GM15510 (cell line): ENCODE data around the gene MYO10.

Source experiments
- POLR2A ChIP-seq: IDR thresholded peaks from 3 replicates; pipeline ENCODE4 v1.6.1; 2011; ENCODE audit warnings: borderline replicate concordance; ENCODE audit not compliant: insufficient read length; ENCODE audit errors: extremely low read depth

Gene MYO10

GRCh38 chr5:16931334-16932110 lies 4.6 kb downstream of the MYO10 start:
- TF ChIP-seq POLR2A, result no peak

GRCh38 chr5:16930496-16930895 lies 5.6 kb downstream of the MYO10 start:
- TF ChIP-seq POLR2A, result no peak

DNA sequence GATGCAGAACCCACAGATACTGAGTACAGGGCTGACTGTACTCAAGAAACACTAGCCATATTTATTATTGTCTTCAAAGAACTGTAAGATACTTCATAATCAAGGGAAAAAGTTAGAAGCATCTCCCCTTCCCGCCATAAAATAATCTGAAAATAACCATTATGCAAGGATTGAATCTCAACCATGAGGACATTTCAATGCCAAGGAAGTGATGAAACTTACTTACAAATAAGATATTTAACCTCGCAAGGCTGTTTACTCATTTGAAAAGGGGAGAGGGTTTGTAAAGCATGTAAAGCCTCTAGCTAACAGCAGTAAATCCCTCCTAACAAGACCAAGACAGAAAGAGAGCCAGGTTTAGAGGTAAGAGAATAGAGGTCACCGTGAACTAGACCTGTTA lies 6.3 kb downstream of the MYO10 start:
- TF ChIP-seq POLR2A, result no peak

- no peak for TF ChIP-seq POLR2A
These were observed 6.7 kb downstream of the MYO10 start for GRCh38 chr5:16929347-16929746.

- no peak for TF ChIP-seq POLR2A
These were observed 8.5 kb downstream of the MYO10 start for GRCh38 chr5:16927613-16928012.

DNA sequence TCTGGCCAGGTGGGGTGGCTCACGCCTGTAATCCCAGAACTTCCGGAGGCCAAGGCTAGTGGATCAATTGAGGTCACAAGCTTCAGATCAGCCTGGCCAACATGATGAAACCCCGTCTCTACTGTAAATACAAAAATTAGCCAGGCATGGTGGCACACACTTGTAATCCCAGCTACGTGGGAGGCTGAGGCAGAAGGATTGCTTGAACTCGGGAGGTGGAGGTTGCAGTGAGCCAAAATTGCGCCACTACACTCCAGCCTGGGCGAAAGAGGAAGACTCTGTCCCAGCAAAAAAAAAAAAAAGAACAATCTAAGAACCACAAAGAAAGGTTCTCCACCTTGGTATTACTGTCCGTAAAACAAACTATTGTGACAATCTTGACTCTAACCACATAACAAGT lies 9.7 kb downstream of the MYO10 start:
- TF ChIP-seq POLR2A, result no peak

GRCh38 chr5:16924206-16924605 lies 11.9 kb downstream of the MYO10 start:
- TF ChIP-seq POLR2A, result no peak

DNA sequence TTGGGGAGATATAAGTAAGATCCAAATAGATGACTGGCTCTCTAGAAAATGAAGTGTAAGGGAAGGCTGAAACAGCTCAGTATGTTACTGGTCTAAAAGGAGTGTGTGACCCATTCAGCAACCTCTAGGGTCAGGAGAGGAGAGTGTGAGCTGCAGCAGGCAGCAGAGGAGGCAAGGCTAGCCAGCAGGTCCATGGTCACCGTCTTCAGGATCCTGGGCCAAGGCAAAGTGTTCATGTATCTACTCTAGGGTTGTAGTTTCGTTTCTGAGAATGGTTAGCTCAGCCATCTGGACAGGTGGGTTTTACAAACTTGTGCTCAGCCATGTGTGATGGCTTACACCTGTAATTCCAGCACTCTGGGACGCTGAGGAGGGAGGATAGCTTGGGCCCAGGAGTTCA lies 13.7 kb downstream of the MYO10 start:
- TF ChIP-seq POLR2A, result no peak

DNA sequence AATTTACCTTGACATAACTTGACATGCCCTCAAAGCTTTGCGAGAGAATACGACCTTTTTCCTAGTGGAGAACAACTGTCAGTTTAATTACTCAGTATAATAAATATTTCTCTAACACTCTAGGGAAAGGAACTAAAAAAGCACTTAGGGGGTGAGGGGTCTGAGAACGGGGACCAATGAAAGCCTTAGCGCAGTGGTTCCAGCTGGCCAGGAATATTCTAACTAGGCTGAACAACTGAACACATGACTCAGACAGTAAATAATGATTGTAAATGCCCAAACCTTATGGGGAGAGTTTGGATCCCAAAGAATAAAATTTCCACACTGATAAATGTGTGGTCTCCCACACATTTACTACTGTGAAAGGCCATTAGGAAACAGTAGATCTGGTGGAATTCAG lies 14.9 kb downstream of the MYO10 start:
- no peak for TF ChIP-seq POLR2A

DNA sequence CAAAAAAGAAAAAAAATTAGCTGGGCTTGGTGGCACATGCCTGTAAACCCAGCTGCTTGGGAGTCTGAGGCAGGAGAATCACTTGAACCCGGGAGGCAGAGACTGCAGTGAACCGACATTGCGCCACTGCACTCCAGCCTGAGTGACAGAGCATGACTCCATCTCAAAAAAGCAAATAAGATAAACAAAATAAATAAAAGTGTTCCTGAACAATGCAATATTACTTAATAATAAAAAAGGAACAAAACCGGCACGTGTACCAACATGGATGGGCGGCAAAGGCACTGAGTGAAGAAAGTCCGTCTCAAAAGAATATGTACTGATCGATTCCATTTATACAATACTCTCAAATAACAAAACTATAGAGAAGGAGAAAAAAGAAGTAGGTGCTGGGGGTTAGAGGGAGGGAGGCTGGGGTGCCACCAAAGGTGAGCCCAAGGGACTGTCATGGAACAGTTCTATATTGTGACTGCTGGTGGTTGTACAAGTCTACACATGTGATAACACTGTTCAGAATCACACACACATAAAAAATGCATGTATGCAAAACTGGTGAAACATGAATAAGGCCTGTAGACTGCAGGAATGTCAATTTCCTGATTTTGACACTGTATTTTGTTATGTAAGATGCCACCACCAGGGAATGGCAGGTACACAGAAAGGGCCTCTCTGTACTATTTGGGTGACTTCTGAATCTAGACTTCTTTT lies 15.8 kb downstream of the MYO10 start:
- TF ChIP-seq POLR2A, result no peak

GRCh38 chr5:16918891-16919671 lies 17.0 kb downstream of the MYO10 start:
- no peak for TF ChIP-seq POLR2A

DNA sequence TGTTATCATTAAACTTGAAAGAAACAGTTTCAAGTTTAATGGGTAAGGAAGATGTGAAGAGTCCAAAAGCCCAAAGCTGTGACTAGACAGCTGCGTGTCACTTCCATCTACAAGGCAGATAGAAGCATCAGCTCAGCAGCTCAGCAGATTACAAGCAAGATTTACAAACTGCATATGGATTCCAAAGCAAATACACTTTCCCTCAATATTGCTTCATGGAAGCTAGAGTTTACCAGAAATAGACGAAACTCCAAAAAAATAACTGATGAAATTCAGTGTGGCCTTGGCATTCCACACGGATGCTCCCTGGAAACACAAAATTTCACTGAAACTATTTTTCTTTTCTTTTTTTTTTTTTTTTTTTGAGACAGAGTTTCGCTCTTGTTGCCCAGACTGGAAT lies 17.9 kb downstream of the MYO10 start:
- no peak for TF ChIP-seq POLR2A

GRCh38 chr5:16916262-16916878 lies 19.7 kb downstream of the MYO10 start:
- TF ChIP-seq POLR2A, result no peak

DNA sequence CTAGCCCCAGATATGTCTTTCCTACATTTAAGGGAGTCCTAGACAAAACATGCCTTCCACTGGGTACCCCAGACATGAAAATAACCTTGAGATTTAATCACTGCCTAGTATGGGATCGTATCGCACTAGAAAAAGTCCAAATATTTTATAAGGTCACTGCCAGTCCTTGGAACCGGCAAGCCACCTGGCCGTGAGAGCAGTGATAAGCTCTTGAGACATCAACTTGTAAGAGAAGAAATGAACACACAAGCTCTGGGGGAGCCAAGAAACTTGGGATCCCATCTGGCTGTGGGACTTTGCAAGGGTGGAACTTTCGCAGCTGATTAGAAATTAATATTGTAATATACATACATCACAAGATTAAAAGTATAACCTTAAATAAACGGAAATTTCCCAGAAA lies 21.5 kb downstream of the MYO10 start:
- no peak for TF ChIP-seq POLR2A

DNA sequence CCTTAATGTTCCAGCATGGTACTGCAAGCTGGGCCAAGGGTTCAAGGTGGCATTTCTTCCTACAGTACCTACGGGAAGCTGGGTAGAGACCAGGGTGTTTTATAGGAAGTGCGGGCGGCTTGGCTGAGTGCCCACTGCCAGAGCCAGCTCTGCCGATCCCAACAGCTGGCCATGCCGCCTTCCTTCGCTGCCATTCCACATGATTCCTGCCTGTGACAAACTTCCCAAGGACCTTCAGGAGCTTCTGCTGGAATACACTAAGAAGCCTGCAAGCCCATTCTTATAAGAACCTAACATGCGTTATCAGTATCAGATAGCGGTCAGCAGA lies 22.0 kb downstream of the MYO10 start:
- no peak for TF ChIP-seq POLR2A

- no peak for TF ChIP-seq POLR2A
These were observed 22.6 kb downstream of the MYO10 start for GRCh38 chr5:16913187-16914107.
